CD1c-positive myeloid dendritic cell (primary cell): Measurements from ENCODE around the gene EXOC6B.

Source experiments
- DNase-seq: peaks from one replicate; pipeline ENCODE4 v3.0.0-alpha.2; 2016; ENCODE audit errors: extremely low spot score

EXOC6B gene

GRCh38 chr2:72134997-72135800 is 690.6 kb downstream of the EXOC6B start:
- no peak for DNase-seq

DNA sequence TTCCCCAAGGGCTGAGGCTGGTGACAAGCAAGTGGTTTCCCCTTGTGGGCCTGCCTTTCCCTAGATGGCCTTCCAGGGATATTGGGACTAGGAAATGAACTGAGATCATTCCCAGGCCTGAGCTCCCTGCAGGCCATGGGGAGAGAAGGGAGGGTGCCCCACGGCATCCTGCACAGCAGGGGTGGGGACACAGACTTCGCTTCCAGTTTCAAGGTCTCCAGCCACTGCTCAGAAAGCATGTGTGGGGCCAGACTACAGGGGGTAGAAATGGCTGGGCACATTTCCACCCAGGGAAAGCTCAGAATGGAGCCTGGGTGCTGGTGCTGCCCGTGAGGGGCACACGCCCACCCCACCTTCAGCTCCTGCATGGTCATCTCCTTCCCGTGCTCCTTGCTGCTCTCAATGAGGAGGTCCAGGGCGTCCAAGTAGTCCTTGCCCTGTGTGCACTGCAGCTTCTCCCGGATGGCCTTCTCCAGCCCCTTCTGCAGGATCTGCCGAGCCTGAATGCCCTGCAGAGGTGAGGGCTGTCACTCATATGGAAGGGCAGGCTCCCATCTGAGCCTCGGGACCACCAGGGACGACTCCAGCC is 691.3 kb downstream of the EXOC6B start:
- no peak for DNase-seq

DNA sequence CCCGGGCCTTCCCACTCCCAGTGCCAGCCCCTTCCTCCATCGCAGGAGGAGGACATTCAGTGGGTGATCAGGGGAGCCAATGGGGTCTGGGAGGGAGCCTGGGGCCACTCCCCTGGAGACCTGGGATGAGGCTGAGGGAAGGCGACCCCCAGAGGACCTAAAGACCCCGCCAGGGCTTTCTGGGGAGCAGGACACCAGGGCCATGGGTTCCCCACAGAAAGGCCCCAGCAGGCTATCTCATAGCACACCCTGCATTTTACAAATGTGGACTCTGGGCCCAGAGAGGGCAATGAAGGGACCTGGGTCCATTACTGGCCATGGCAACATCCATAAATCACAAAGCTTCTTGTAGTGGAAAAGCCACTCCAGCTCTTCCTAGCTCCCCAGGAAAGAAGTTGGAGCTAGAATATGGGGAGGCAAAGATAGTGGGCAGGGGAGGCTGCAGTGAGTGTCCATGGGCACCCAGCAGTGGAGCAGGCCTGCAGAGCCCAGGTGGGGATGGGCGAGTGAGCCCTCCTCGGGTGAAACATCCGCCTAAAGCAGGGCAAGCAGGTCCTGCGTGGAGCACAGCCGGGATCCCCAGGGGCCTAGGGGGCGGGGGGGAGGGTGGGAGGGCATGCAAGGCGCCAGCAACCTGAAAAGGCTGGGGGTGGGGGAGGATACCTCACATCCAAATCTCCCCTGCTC is 692.0 kb downstream of the EXOC6B start:
- DNase-seq, result no peak

GRCh38 chr2:72132981-72133720 is 692.7 kb downstream of the EXOC6B start:
- DNase-seq, result no peak

DNA sequence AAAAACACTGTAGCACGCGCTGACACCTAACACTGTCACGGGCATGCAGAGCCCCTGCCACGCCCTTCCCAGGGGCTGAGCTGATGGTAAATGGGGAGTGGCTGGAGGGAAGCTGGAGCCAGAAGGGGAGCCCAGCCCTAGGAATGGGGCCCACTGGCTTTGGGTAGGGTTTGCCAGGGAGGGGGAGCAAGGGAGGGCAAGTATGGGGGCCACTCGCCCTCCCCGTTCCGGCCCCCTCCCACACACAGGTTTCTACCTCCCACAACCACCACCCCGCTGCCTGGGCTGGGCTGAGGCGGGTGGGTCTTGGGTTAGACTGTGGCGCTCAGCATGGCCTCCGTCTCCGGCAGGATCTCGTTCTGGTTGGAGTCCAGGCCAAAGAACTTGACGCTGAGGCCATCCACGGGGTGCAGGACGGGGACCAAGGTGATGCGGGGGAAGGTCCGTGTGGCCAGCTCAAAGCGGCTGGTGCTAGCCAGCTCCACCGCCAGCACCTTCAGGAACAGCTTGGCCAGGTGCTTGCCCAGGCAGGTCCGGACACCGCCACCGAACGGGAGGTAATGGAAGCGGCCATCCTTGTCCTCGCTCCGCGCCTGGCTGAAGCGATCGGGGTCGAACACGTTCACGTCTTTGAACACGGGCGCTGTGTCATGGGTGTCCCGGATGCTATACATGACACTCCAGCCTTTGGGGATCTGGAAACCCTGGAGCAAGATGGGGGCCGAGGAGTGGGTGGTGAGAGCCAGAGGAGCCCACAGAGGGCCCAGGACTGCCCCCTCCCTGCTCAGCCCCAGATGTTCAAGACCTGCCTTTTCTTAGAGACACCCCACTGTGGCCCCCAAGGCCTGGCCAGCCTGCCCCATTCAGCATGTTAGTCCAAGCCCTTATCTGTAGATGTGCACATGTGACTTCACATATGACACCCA is 693.7 kb downstream of the EXOC6B start:
- DNase-seq, result no peak

DNA sequence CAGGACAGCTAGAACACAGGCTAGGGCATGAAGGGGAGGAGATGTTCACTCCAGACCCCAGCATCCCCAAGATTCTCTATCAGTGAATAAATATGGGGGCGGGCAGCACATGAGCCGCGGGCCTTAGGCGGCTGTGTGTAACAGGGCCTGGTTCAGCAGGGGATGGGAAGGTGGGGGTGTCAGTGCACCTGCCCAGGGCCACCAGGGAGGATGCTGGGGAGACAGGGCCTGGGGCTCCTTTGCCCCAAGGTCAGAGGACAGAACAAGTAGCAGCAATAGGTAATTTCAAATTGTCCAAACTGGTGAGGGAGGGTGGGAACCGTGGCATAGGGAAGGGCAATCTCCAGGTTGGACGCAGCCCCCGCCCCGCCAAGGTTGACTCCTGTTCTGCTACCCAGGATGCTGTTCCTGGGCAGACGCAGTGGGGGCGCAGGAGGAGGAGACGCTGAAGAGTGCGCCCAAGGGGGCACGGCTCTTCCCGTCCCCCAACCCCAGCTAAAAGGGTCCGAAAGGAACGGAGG is 694.4 kb downstream of the EXOC6B start:
- no peak for DNase-seq

DNA sequence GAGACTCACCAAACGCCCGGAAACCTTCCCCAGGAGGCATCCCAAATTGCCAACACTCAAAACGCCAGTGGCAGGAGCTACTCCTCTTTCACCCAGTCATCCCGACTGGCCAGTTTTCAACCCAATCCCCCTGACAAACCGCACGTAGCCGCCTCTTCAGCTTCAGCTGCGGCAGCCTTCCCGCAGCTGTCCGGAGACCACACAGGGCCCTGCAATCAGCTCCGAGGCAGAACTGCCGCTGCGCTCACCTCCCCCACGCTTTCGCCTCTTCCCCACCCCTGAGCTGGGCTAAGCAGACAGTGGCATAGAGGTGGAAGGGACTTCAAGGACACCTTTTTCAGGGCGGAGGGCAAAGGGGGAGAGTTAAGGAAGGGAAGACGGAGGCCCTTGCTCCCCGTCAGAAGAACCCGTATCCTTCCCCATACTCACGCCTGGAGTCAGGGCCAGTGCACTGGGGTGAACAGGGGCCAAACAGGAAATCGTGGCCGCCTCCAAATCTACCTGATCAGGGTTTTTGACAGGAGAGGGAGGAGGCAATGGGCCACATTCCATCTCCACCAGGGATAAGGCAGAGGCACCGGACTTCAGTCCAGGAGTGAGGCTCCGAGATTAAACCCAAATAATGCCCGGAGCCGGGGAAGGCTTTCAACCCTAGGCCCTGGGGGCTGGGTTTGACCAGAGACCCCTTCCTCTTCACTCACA is 695.0 kb downstream of the EXOC6B start:
- no peak for DNase-seq

DNA sequence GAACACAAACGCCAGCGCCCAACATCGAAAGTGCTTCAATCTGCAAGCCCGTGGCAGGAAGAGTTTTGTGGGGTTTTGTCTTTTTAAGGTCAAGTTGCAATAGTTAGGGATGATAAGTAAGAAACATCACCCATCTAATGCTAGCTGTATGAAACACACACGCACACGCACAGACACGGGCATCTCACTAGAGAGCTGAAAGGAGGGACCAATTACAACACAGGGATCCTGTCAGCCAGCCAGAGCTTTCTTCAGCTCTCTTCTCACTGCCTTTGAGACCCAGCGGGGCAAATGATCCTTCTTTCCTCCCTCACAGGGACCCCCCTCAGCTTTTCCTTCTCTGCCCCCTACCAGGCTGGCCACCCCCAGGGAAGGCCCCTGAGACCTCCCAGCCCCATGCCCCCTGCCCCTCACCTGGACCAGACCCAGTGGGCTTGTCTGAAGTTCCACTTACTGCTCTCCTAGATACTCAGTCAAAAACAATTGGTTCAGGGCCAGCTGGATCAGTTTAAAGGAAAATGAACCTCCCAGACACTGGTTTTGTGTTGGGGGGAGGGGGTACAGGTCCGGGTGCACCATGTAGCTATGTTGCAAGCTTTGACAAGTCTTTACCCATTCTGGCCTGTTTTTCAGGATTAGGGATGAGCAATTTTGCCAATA is 696.0 kb downstream of the EXOC6B start:
- DNase-seq, result no peak

DNA sequence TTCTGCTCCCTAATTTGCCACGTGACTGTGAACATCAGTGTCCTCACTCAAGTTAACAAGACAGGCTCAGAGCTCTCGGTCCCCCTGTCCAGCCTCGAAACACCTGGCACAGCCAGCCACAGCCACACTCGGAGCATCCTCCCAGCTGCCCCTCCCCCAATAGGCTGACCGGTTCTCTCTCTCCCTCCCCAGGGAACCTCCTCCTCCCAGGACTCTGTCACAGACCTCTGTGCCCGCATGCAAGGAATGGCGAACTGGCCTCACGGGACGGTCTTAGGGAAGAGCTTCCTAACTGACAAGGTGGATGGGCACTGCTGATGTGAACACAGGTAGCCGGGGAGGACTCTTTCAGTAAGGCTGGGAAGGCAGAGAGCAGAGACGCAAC is 697.0 kb downstream of the EXOC6B start:
- DNase-seq, result no peak

GRCh38 chr2:72128059-72128842 is 697.6 kb downstream of the EXOC6B start:
- DNase-seq, result no peak

- no peak for DNase-seq
Measured at GRCh38 chr2:72127401-72128058, 698.3 kb downstream of the EXOC6B start.

DNA sequence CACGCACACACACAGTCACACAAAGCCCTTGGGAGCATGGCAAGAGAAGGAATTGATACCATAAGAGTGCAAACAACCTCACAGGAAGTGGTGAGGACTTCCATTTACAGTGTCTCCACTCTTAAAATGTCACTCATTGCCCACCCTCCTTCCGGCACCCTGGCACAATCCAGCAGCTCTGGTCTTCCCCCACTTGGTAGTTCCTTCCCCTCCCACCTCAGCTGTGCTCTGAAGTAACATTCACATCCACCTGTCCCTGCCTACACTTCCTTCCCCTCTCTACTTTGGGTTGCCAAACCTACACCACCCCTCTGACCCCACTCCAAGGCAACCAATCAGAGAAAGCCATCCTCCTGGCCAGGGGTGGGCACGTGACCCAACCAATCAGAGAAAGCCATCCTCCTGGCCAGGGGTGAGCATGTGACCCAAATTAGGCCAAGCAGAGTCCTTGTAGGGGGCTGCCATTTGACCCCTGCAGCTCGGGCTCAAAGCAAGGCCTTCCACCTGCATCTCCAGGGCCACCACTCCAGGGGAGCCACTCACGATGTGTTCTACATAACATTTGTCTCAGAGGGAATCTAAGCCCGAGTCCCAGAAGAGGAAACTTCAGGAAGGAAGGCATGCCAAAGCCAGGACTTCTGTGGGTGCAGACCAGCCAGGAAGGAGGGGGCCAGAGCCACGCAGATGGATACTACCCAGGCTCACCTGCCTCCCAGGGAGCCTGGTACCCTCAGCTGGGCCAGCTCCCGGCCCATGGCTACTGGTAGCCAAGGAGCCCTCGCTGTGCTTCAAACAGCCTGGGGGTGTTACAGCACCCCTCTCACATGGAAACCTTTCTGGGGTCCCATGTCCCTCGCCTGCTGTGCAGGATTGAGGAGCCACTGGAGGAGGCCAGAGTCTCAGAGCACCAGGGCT is 699.4 kb downstream of the EXOC6B start:
- DNase-seq, result no peak
